Activated CD8-positive, alpha-beta memory T cell treated with anti-CD3 and anti-CD28 coated beads, Interleukin-2, amount 50 U/mL, for 1 hour (primary cell): ENCODE results near the gene MITF.
"Not testable (repeated sequence)": the region's sequence is repeated elsewhere in the genome, so short reads cannot be mapped to it uniquely, and the experiment has no call there.

ENCODE experiments used
- DNase-seq: peaks from one replicate; pipeline ENCODE4 v3.0.0-alpha.2; 2020; ENCODE audit errors: extremely low read depth

MITF gene

GRCh38 chr3:69872783-69873378, 133.6 kb downstream of the MITF start:
- no peak for DNase-seq

DNA sequence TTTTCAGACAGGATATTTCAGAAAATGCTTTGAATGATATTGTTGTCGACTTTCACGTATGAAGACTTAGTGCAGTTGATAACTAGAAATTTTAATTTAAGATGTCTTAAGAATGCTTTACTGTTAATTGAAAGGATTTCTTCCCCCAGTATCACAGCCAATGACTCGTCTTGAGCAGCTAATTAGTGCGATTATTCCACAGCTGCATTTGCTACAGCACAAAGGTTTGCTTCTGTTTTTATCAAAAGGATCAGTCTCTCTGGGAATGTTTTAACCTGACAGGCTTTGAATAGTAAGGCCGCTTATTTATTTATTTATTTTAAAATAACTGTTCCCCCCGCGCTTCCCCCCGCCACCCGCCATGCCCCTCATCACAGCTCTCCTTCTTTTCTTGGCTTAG, 136.8 kb downstream of the MITF start:
- no peak for DNase-seq

DNA sequence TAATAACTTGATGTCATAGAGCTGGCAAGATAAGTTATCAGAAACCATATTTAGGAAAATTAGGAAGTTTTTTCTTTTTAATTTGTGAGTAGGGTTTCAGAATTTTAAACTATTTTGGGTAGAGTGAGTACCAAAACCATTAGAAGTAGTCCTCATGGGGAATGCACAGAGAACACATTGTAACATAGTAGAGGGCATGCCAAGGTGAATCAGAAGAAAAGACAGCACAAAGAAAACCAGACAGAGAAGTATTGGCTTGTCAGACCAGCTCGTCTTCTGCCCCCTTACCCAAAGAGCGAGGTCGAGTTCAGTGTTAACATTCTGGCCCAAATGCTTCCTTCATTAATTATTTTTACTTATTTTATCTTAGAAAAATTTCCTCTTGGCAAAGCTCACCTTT, 139.0 kb downstream of the MITF start:
- no peak for DNase-seq

GRCh38 chr3:69879051-69879450, 139.8 kb downstream of the MITF start:
- no peak for DNase-seq

DNA sequence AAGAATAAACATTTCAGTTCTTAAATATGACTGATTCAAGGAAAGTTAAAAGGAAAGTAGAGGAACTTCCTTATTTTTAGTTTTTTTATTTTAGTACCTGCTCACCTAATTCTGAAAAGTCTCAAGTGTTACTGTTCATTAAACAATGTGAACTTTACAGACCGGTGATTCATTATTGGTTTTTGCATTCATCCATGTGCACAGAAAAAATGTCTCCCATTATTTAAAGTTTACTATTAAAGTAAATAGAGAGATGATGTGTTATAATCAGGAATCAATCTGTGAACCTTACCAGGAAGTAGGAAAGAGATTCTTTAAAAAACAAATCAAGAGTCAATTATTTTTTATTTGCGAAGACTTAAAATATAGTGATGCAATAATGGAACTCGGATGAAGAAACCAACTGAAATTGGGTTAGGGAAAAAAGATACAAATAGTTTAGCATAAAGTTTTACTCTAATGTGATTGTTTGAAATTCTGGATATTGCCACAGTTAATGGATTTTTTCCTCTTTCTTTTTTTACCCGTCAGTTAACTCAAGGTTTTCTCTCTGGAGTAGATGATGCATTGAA, 140.9 kb downstream of the MITF start:
- no peak for DNase-seq

DNA sequence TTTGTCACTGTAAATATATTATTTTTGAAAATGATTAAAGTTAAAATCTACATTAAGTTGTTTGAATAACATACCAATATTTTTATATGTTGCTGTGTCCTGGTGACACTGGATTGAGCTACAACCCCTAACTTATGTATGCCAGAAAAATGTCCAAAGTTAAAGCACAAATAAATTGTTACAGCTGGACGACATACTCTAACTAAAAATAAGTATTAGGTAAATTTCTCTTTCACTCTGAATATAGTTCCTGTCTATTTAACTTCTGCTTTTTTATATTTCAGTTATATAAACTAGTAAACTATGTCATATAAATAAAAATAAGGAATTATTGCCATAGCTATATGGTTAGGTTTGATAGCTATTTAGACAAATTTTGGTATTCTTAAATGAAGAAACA, 141.8 kb downstream of the MITF start:
- no peak for DNase-seq

- DNase-seq, result no peak
Measured at GRCh38 chr3:69881756-69882428, 142.6 kb downstream of the MITF start.

- DNase-seq, result no peak
Measured at GRCh38 chr3:69882560-69882959, 143.3 kb downstream of the MITF start.

DNA sequence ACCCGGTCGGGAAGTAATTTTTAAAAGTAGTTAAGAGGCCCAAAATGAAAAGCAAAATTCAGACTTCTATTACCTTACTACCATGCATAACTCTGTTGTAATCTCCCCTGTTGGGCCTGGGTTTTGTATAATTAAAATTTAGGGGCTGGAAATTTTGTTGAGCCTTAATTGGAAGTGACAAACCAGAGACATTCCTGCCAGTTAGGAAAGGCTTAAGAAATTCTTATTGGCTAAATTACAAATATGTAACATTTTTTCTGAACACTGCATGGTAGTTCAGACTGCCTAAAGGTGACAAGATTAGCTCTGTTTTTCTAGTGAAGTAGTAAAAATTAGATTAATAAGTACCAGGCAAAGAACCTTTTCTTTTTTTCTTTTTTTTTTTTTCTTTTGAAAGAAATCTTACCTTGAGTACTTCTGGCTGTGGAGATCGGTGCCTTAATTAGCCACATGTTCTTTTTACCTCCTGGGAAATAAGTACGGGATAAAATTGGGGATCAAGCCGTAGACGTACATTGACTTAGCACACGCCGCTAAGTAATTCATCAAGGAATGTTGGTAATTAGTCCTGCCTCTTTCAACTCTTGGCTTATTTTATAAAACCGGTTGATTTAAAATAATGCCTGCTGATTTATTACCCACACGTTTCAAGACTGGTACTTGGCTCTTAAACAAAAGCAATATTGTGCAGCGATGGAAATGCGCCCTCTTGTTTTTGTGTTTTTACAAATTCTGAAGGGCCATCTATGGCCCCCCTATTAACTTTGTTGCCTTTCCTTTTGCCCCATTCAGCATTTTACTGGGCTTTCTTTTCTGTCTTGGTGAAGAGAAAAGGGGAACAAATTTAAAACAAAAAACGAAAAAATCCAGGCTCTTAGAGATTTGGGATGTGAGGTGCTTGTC, 149.0 kb downstream of the MITF start:
- no peak for DNase-seq

- DNase-seq, result no peak
Measured at GRCh38 chr3:69888943-69889315, 149.7 kb downstream of the MITF start.

- no peak for DNase-seq
Measured at GRCh38 chr3:69890084-69890483, 150.8 kb downstream of the MITF start.

DNA sequence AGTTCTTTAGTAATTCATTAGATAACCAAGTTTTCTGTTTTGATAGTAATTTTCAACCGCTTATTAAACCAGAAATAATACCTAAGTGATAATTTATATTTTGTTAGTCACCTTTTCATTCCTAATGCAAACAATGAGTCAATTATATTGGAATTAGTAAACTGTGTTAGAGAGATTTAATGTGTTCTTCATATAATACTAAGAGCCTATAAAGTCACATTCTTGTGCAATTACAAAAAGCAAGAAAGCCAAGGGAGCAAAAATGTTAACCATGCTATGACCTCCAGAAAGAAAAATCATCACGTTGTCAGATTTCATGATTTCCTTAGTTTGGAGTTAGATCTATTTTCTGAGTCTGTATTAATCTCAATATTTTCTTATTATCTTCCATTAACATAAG, 151.4 kb downstream of the MITF start:
- DNase-seq, result no peak

DNA sequence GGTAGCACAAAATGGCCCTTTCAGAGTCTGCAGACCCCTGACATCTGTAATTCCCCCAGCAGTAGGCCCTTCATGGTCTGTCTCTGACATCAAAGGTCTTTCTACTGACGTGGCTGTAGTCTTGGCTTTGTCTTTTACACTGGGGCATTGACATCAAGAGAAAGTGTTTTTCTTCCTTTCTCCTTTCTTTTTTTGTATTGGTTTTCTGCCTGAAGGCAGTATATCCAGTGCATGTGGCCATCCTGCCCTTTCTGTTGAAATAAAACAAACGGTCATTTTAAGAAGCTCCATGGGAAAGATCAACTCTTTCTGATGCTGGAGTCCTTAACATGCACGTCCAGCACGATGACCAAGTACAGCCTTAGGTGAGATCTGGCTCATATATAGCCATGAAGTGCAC, 153.4 kb downstream of the MITF start:
- no peak for DNase-seq

GRCh38 chr3:69893274-69893673, 154.0 kb downstream of the MITF start:
- no peak for DNase-seq

GRCh38 chr3:69896095-69896494, 156.8 kb downstream of the MITF start:
- DNase-seq, result no peak

DNA sequence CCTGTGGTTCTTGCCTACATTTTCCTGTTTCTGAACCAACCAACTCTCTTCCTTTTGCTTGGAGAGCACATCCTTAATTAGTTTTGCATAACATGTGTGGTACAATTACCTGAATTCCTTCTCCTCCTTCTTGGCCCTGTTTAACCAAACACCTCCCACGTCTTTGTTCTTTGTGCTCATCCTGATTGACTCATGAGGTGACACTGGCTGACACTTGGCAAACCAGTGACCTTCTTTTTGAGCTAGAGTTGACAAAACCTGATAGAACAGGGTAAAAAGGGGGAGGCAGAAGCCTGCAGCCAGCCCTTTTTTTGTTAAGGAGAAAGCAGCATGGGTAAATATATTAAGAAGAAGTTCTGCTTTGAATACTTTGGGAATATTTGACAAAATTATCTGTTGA, 161.1 kb downstream of the MITF start:
- DNase-seq, result no peak

DNA sequence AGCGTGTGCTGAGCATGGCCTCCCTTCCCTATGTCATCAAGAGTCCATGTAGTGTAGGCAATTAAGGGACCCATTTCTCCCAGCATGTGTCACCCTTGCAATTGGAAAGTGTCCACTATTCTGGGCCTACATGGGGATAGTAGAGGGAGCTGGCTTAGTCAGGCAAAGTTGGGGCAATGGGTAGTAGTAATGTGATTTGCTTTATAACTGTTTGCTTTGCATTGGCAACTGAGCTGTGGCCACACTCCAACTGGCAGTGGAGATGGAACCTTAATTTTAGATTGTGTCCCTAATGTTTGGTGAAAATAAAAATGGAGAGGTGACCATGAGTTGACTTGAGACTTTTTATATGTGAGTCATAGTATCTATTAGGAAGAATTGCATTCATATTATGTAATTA, 162.5 kb downstream of the MITF start:
- no peak for DNase-seq

GRCh38 chr3:69902386-69902785, 163.1 kb downstream of the MITF start:
- DNase-seq, result no peak

- DNase-seq, result no peak
Measured at GRCh38 chr3:69906351-69906966, 167.2 kb downstream of the MITF start.

DNA sequence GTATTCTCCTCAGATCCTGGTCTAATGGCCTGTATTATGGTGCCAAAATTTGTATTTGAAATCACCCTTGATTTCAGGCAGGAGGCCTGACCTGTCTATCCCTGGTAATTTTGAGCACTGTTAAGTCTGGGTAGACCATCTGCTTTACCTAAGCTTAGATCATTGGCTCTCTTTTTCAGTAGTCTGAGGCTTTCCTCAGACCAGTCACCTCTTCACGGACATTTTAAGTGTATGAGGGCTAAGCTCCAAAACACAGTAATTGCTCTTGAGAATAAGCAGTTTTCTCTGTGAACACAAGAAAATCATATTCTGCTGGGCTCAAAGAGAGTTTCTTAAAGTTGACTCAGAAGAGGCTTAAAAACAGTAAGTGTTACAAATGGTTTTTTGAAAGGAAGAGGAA, 168.3 kb downstream of the MITF start:
- DNase-seq, result no peak

- DNase-seq, result not testable (repeated sequence)
Measured at GRCh38 chr3:69909859-69910258, 170.6 kb downstream of the MITF start.

GRCh38 chr3:69913422-69913821, 174.2 kb downstream of the MITF start:
- DNase-seq, result no peak
